ENCODE measurements around the gene FTO.

- TF ChIP-seq, protein P1, sequence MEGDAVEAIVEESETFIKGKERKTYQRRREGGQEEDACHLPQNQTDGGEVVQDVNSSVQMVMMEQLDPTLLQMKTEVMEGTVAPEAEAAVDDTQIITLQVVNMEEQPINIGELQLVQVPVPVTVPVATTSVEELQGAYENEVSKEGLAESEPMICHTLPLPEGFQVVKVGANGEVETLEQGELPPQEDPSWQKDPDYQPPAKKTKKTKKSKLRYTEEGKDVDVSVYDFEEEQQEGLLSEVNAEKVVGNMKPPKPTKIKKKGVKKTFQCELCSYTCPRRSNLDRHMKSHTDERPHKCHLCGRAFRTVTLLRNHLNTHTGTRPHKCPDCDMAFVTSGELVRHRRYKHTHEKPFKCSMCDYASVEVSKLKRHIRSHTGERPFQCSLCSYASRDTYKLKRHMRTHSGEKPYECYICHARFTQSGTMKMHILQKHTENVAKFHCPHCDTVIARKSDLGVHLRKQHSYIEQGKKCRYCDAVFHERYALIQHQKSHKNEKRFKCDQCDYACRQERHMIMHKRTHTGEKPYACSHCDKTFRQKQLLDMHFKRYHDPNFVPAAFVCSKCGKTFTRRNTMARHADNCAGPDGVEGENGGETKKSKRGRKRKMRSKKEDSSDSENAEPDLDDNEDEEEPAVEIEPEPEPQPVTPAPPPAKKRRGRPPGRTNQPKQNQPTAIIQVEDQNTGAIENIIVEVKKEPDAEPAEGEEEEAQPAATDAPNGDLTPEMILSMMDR (IDR thresholded peaks at IDR 0.05): no peak
- TF ChIP-seq EZH2phosphoT487 (IDR thresholded peaks at IDR 0.05) (no peak), EZH2 (IDR thresholded peaks at IDR 0.05) (no peak)
Observed at GRCh38 chr16:53664724-53665345, 39.1 kb upstream of the FTO start.
